IMR-90 (cell line): Measurements from ENCODE around the gene KIDINS220. TPM values are rescaled to one million over a fixed set of nuclear protein-coding genes. Genes with fewer than 3 reads are reported as not detected.

Experiments used
- ATAC-seq: fragments of 200-7000 bp; cut with Tn5 transposase; 2 replicates; pipeline ENCODE4 v1.9.1; 2020; ENCODE audit warnings: low read depth, mild to moderate bottlenecking, moderate library complexity
- BruUV-seq: library from RNA; stranded (reverse); fragments of 400-500 nt; replicated peaks from 2 replicates; lab custom pipeline; 2021; lab: Mats Ljungman, UMichigan
- CTCF ChIA-PET: fragments of 300-600 bp; formaldehyde crosslinking; extraction: SDS; loops from one replicate; lab custom pipeline; 2021; ENCODE audit warnings: antibody characterized with exemption; lab: Yijun Ruan, JAX
- POLR2A ChIA-PET: fragments of 300-600 bp; sonication (Branson Sonifier 250); formaldehyde crosslinking; loops from one replicate; lab custom pipeline; 2022; ENCODE audit warnings: antibody characterized with exemption; ENCODE audit not compliant: unreplicated experiment; lab: Charles Lee
- DNase-seq: peaks from one replicate; pipeline ENCODE4 v3.0.0; 2013
- H2AFZ ChIP-seq: replicated peaks from 2 replicates; pipeline ENCODE3; 2013; ENCODE audit warnings: low read length, mild to moderate bottlenecking; ENCODE audit not compliant: poor library complexity
- H2AK5ac ChIP-seq: 2 replicates; pipeline ENCODE4 v1.6.1; 2013; ENCODE audit warnings: low read depth, low read length, inconsistent platforms
- H2AK9ac ChIP-seq: replicated peaks from 2 replicates; pipeline ENCODE3; 2013; ENCODE audit warnings: mild to moderate bottlenecking, low read depth, low read length, moderate library complexity; ENCODE audit not compliant: poor library complexity
- H2BK120ac ChIP-seq: 2 replicates; pipeline ENCODE4 v1.6.1; 2013; ENCODE audit warnings: low read depth, low read length, inconsistent platforms
- H2BK15ac ChIP-seq: 3 replicates; pipeline ENCODE4 v1.6.1; 2013; ENCODE audit warnings: low read depth, low read length, inconsistent platforms
- H2BK20ac ChIP-seq: 2 replicates; pipeline ENCODE4 v1.6.1; 2013; ENCODE audit warnings: low read depth, mild to moderate bottlenecking, inconsistent platforms, low read length, moderate library complexity
- H2BK5ac ChIP-seq: 2 replicates; pipeline ENCODE4 v1.6.1; 2013; ENCODE audit warnings: mild to moderate bottlenecking, low read depth, low read length, inconsistent platforms; ENCODE audit not compliant: poor library complexity, severe bottlenecking
- H3K14ac ChIP-seq: replicated peaks from 2 replicates; pipeline ENCODE4 v1.6.1; 2013; ENCODE audit warnings: low read depth, low read length, inconsistent platforms
- H3K18ac ChIP-seq: 2 replicates; pipeline ENCODE4 v1.6.1; 2013; ENCODE audit warnings: low read depth, low read length, control low read depth
- H3K23ac ChIP-seq: 2 replicates; pipeline ENCODE4 v1.6.1; 2013; ENCODE audit warnings: low read depth, low read length, inconsistent platforms
- H3K27ac ChIP-seq: 2 replicates; pipeline ENCODE4 v1.5.1; 2013; ENCODE audit warnings: mild to moderate bottlenecking, control low read depth, low read length; ENCODE audit not compliant: insufficient read depth
- H3K27me3 ChIP-seq: 2 replicates; pipeline ENCODE4 v1.6.1; 2013; ENCODE audit warnings: low read length; ENCODE audit not compliant: control insufficient read depth, insufficient read depth
- H3K36me3 ChIP-seq: 2 replicates; pipeline ENCODE4 v1.6.1; 2013; ENCODE audit warnings: low read length, mixed read lengths; ENCODE audit not compliant: control insufficient read depth, insufficient read depth
- H3K4ac ChIP-seq: 2 replicates; pipeline ENCODE4 v1.6.1; 2013; ENCODE audit warnings: low read depth, low read length, inconsistent platforms
- H3K4me1 ChIP-seq: 2 replicates; pipeline ENCODE4 v1.6.1; 2013; ENCODE audit warnings: low read length, mixed read lengths; ENCODE audit not compliant: control insufficient read depth, insufficient read depth
- H3K4me2 ChIP-seq: 2 replicates; pipeline ENCODE4 v1.6.1; 2013; ENCODE audit warnings: low read depth, mild to moderate bottlenecking, control low read depth, low read length, moderate library complexity
- H3K4me3 ChIP-seq: 2 replicates; pipeline ENCODE4 v1.5.1; 2013; ENCODE audit warnings: low read depth, mild to moderate bottlenecking, control low read depth, low read length, moderate library complexity; ENCODE audit not compliant: insufficient read depth
- H3K56ac ChIP-seq: 2 replicates; pipeline ENCODE4 v1.6.1; 2013; ENCODE audit warnings: low read length, inconsistent platforms; ENCODE audit not compliant: insufficient read depth; ENCODE audit errors: extremely low read depth
- H3K79me1 ChIP-seq, 2 experiments: 2 replicates each; pipeline ENCODE4 v1.6.1; 2013; ENCODE audit warnings: low read length in 2 of 2, inconsistent platforms in 1 of 2, low read depth in 1 of 2
- H3K9ac ChIP-seq: 2 replicates; pipeline ENCODE4 v1.6.1; 2013; ENCODE audit warnings: low read depth, low read length, control low read depth
- H3K9me1 ChIP-seq: 2 replicates; pipeline ENCODE4 v1.6.1; 2013; ENCODE audit warnings: low read length, inconsistent platforms; ENCODE audit not compliant: insufficient read depth
- H3K9me3 ChIP-seq: 2 replicates; pipeline ENCODE4 v1.6.1; 2013; ENCODE audit warnings: low read length; ENCODE audit not compliant: control insufficient read depth, insufficient read depth
- H4K20me1 ChIP-seq: 2 replicates; pipeline ENCODE4 v1.6.1; 2013; ENCODE audit warnings: low read length, inconsistent platforms; ENCODE audit not compliant: insufficient read depth
- H4K5ac ChIP-seq: 2 replicates; pipeline ENCODE4 v1.6.1; 2013; ENCODE audit warnings: mild to moderate bottlenecking, low read depth, low read length, control low read depth
- H4K8ac ChIP-seq, 2 experiments: 2 replicates each; pipeline ENCODE4 v1.6.1; 2013; ENCODE audit warnings: low read depth in 2 of 2, low read length in 2 of 2, control low read depth in 1 of 2, inconsistent platforms in 1 of 2
- H4K91ac ChIP-seq: 2 replicates; pipeline ENCODE4 v1.6.1; 2013; ENCODE audit warnings: low read depth, low read length, inconsistent platforms; ENCODE audit not compliant: insufficient read depth
- BHLHE40 ChIP-seq: fragments of 150-350 bp; IDR thresholded peaks from 2 replicates; pipeline ENCODE4 v1.6.1; 2016; ENCODE audit warnings: mild to moderate bottlenecking, low read depth, low read length
- NFE2L2 ChIP-seq: fragments of 150-350 bp; IDR thresholded peaks from 2 replicates; pipeline ENCODE4 v1.6.1; 2016; ENCODE audit warnings: low read depth, mild to moderate bottlenecking, low read length
- WGBS, 2 experiments: methylation state at CpG; one replicate each; pipeline versions ENCODE4 v1.1.5 to v1.1.7; 2013; ENCODE audit warnings: missing lambda C conversion rate in 2 of 2; ENCODE audit not compliant: insufficient read length in 1 of 2; ENCODE audit errors: extremely low coverage in 2 of 2; 5-methylcytosine and 5-hydroxymethylcytosine counted together
- dilution Hi-C: fragments of 300-500 bp; cut with HindIII; formaldehyde crosslinking; loops from one replicate; pipeline ENCODE4 v1.14.3; 2018; ENCODE audit warnings: low sequenced_read_pairs; ENCODE audit not compliant: unreplicated experiment
- in situ Hi-C: fragments of 300-500 bp; cut with MboI; formaldehyde crosslinking; loops from 3 replicates; pipeline ENCODE4 v1.14.3; 2019; ENCODE audit warnings: low sequenced_read_pairs, inconsistent platforms, mixed read lengths
- intact Hi-C: fragments of 100-400 bp; cut with micrococcal nuclease; formaldehyde crosslinking; loops from 2 replicates; pipeline ENCODE4 v1.10.0; 2022
- polyA plus RNA-seq, 3 experiments: library from polyadenylated mRNA; depleted of rRNA; stranded (reverse); fragments of >200 nt; gene quantifications; 2 replicates each; pipeline ENCODE4 v1.2.3, GENCODE V29; 2012; ENCODE audit warnings: low replicate concordance in 1 of 3
- total RNA-seq: library from RNA; depleted of rRNA; stranded (reverse); fragments of >200 nt; gene quantifications from 2 replicates; pipeline ENCODE4 v1.2.3, GENCODE V29; 2012
- TF ChIP-seq, protein P1 (sequence below): fragments of 150-350 bp; IDR thresholded peaks from 2 replicates; pipeline ENCODE4 v1.6.1; 2017; ENCODE audit warnings: mild to moderate bottlenecking, antibody characterized with exemption, low read length, low read depth
- TF ChIP-seq, protein P2 (sequence below): conservative IDR thresholded peaks from 2 replicates; pipeline ENCODE4 v1.5.1; 2012; ENCODE audit warnings: mild to moderate bottlenecking, low read depth, low read length, improper control_type of control experiment

The KIDINS220 gene
- total and polyA plus RNA-seq, 2 of the 4 experiments (the other 2 are of a cell fraction): 23.1 to 63.4 TPM

DNA sequence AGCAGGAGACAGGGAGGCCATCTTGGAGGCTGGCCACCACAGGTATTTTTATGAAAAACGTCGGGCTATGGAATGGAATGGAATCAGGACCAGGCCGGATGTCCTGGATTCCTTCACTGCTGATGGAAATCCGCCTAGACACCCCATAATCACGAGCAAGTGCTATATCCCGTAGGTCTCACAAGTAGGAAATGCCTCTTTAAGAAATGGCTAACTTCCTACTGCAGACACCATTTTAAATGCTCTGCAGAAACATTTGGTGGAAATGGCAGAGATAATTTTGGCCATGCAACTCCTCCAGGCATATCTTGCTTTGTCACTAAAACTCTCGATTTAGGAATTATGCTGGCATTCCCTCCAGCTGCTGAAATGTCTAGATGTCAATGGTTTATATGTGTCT is 137.6 kb downstream of the KIDINS220 start:
- no peak overlapping the region for H3K9ac ChIP-seq
- no peak overlapping the region for H3K4ac ChIP-seq
- peaks cover 11% of the 10 kb centered on the region for H3K27me3 ChIP-seq
- H3K56ac ChIP-seq: no peak overlapping the region
- DNase-seq: no peak
- H2BK15ac ChIP-seq: no peak overlapping the region
- no peaks in the 10 kb centered on the region for H3K36me3 ChIP-seq
- H3K4me1 ChIP-seq: no peaks in the 10 kb centered on the region
- H3K9me1 ChIP-seq: no peaks in the 10 kb centered on the region
- TF ChIP-seq, protein P1, sequence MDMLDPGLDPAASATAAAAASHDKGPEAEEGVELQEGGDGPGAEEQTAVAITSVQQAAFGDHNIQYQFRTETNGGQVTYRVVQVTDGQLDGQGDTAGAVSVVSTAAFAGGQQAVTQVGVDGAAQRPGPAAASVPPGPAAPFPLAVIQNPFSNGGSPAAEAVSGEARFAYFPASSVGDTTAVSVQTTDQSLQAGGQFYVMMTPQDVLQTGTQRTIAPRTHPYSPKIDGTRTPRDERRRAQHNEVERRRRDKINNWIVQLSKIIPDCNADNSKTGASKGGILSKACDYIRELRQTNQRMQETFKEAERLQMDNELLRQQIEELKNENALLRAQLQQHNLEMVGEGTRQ: no peak
- TF ChIP-seq BHLHE40 (no peak), NFE2L2 (no peak)
- TF ChIP-seq, protein P2, sequence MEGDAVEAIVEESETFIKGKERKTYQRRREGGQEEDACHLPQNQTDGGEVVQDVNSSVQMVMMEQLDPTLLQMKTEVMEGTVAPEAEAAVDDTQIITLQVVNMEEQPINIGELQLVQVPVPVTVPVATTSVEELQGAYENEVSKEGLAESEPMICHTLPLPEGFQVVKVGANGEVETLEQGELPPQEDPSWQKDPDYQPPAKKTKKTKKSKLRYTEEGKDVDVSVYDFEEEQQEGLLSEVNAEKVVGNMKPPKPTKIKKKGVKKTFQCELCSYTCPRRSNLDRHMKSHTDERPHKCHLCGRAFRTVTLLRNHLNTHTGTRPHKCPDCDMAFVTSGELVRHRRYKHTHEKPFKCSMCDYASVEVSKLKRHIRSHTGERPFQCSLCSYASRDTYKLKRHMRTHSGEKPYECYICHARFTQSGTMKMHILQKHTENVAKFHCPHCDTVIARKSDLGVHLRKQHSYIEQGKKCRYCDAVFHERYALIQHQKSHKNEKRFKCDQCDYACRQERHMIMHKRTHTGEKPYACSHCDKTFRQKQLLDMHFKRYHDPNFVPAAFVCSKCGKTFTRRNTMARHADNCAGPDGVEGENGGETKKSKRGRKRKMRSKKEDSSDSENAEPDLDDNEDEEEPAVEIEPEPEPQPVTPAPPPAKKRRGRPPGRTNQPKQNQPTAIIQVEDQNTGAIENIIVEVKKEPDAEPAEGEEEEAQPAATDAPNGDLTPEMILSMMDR: no peak
- in situ Hi-C loops (loop anchor here (25.0 kb wide), 3 partner anchors 538 to 1588 kb away; no protein-coding TSS in a partner anchor), intact Hi-C loops (no loop called here), dilution Hi-C loops (no loop called here)
- no peak overlapping the region for H2AK9ac ChIP-seq
- BruUV-seq: no TSS peak
- 71% methylated on average over 2 of the region's 7 CpGs; no CpG with 5 or more reads in 1 of the 2 experiments for WGBS, 2 experiments
- no peak for ATAC-seq
- no peak overlapping the region for H2BK20ac ChIP-seq
- no peaks in the 10 kb centered on the region for H3K79me1 ChIP-seq
- H2AFZ ChIP-seq: no peak overlapping the region
- H3K9me3 ChIP-seq: no peaks in the 10 kb centered on the region
- H3K14ac ChIP-seq: no peak overlapping the region
- no peak overlapping the region for H4K91ac ChIP-seq
- H4K20me1 ChIP-seq: no peaks in the 10 kb centered on the region
- H2AK5ac ChIP-seq: no peak overlapping the region
- ChIA-PET CTCF (no interaction called here), POLR2A (no interaction called here)
- H3K4me2 ChIP-seq: no peak overlapping the region
- no peak overlapping the region for H2BK120ac ChIP-seq
- H3K27ac ChIP-seq: no peak overlapping the region
- H4K5ac ChIP-seq: no peak overlapping the region
- no peak overlapping the region for H3K4me3 ChIP-seq
- H3K23ac ChIP-seq: no peak overlapping the region
- H2BK5ac ChIP-seq: no peak overlapping the region
- no peak overlapping the region for H4K8ac ChIP-seq
- H3K18ac ChIP-seq: no peak overlapping the region
